H1 (cell line): ENCODE data around the gene TCEANC2. TPM values are rescaled to one million over a fixed set of nuclear protein-coding genes. Genes with fewer than 3 reads are reported as not detected.

Experiments
- CTCF ChIA-PET: fragments of 300-600 bp; sonication (Branson Sonifier 250); formaldehyde crosslinking; loops from one replicate; lab custom pipeline; 2021; ENCODE audit not compliant: partially characterized antibody; lab: Charles Lee
- POLR2A ChIA-PET: fragments of 300-600 bp; sonication (Branson Sonifier 250); formaldehyde crosslinking; loops from one replicate; lab custom pipeline; 2021; ENCODE audit warnings: inconsistent platforms; ENCODE audit not compliant: partially characterized antibody; lab: Charles Lee
- DNase-seq, 2 experiments: peaks; one replicate each; pipeline versions ENCODE4 v3.0.0 to v3.0.0-alpha.2; 2010 to 2022; ENCODE audit warnings: low spot score in 2 of 2, low read depth in 1 of 2, mixed read lengths in 1 of 2
- FAIRE-seq: peaks from 2 replicates; lab custom pipeline; 2011; peaks lifted over from hg19 to GRCh38; lab: Jason Lieb, UNC
- H2AFZ ChIP-seq: 2 replicates; pipeline ENCODE4 v1.8.1; 2012; ENCODE audit warnings: low read length, inconsistent platforms
- H2AK5ac ChIP-seq: 2 replicates; pipeline ENCODE4 v1.6.1; 2013; ENCODE audit warnings: low read depth, low read length
- H2BK120ac ChIP-seq: replicated peaks from 2 replicates; pipeline ENCODE3; 2013; ENCODE audit warnings: low read depth, low read length, inconsistent platforms
- H2BK12ac ChIP-seq: 2 replicates; pipeline ENCODE4 v1.6.1; 2013; ENCODE audit warnings: low read depth, low read length
- H2BK15ac ChIP-seq: 2 replicates; pipeline ENCODE4 v1.6.1; 2013; ENCODE audit warnings: low read length
- H2BK20ac ChIP-seq: 2 replicates; pipeline ENCODE4 v1.6.1; 2013; ENCODE audit warnings: low read length
- H2BK5ac ChIP-seq: 2 replicates; pipeline ENCODE4 v1.6.1; 2013; ENCODE audit warnings: low read depth, low read length
- H3K14ac ChIP-seq: 2 replicates; pipeline ENCODE4 v1.6.1; 2013; ENCODE audit warnings: inconsistent platforms; ENCODE audit not compliant: insufficient read length
- H3K18ac ChIP-seq: 2 replicates; pipeline ENCODE4 v1.6.1; 2013; ENCODE audit warnings: low read length; ENCODE audit errors: extremely low read depth
- H3K23ac ChIP-seq: 2 replicates; pipeline ENCODE4 v1.6.1; 2013; ENCODE audit warnings: inconsistent platforms; ENCODE audit not compliant: insufficient read length
- H3K23me2 ChIP-seq: 2 replicates; pipeline ENCODE4 v1.6.1; 2013; ENCODE audit warnings: low read depth, low read length
- H3K27ac ChIP-seq: 2 replicates; pipeline ENCODE4 v1.6.1; 2011; ENCODE audit warnings: low read depth, low read length, inconsistent platforms
- H3K27me3 ChIP-seq, 4 experiments: replicated peaks in 1 of 4; 1 replicate in 1 of 4; 2 replicates in 3 of 4; pipeline versions ENCODE4 v1.6.1 to v1.8.1; 2011 to 2013; ENCODE audit warnings: low read length in 3 of 4, mild to moderate bottlenecking in 3 of 4, inconsistent platforms in 2 of 4, mixed read lengths in 2 of 4, moderate library complexity in 1 of 4; ENCODE audit not compliant: control insufficient read depth in 3 of 4, insufficient read depth in 3 of 4; ENCODE audit errors: extremely low read depth in 1 of 4
- H3K36me3 ChIP-seq, 4 experiments: 2 replicates each; pipeline versions ENCODE4 v1.6.1 to v1.8.1; 2011 to 2013; ENCODE audit warnings: mild to moderate bottlenecking in 4 of 4, low read length in 3 of 4, moderate library complexity in 2 of 4, control low read depth in 1 of 4, inconsistent platforms in 1 of 4; ENCODE audit not compliant: insufficient read depth in 4 of 4, control insufficient read depth in 2 of 4
- H3K4ac ChIP-seq: replicated peaks from 2 replicates; pipeline ENCODE3; 2013; ENCODE audit warnings: low read length, low read depth, mixed read lengths, inconsistent platforms; ENCODE audit not compliant: insufficient read length
- H3K4me1 ChIP-seq, 4 experiments: replicated peaks in 1 of 4; 1 replicate in 1 of 4; 2 replicates in 3 of 4; pipeline versions ENCODE4 v1.6.1 to v1.8.1; 2011 to 2013; ENCODE audit warnings: low read length in 3 of 4, inconsistent platforms in 2 of 4, mixed read lengths in 1 of 4; ENCODE audit not compliant: insufficient read depth in 4 of 4, control insufficient read depth in 3 of 4
- H3K4me2 ChIP-seq, 2 experiments: 2 replicates each; pipeline versions ENCODE4 v1.6.1 to v1.8.1; 2011 to 2013; ENCODE audit warnings: low read depth in 2 of 2, low read length in 2 of 2, control low read depth in 1 of 2, inconsistent platforms in 1 of 2, mild to moderate bottlenecking in 1 of 2; ENCODE audit not compliant: insufficient read depth in 1 of 2
- H3K4me3 ChIP-seq, 4 experiments: fragments of 200-600, 300-600 bp in 1 of 4; sonication (generic), shearing (Covaris generic), sonication (Bioruptor Twin) in 1 of 4; 2 replicates each; pipeline versions ENCODE4 v1.5.1 to v1.8.1; 2011 to 2016; ENCODE audit warnings: low read length in 4 of 4, low read depth in 3 of 4, control low read depth in 2 of 4, inconsistent platforms in 2 of 4, mild to moderate bottlenecking in 2 of 4, mixed read lengths in 1 of 4, moderate library complexity in 1 of 4; ENCODE audit not compliant: insufficient read depth in 2 of 4; ENCODE audit errors: extremely low read depth in 1 of 4
- H3K56ac ChIP-seq: replicated peaks from 2 replicates; pipeline ENCODE3; 2013; ENCODE audit warnings: low read depth, mild to moderate bottlenecking, mixed read lengths, low read length, inconsistent platforms; ENCODE audit not compliant: insufficient read length
- H3K79me1 ChIP-seq: 2 replicates; pipeline ENCODE4 v1.6.1; 2013; ENCODE audit warnings: low read depth, low read length, control low read depth
- H3K79me2 ChIP-seq, 2 experiments: 2 replicates each; pipeline versions ENCODE4 v1.6.1 to v1.8.1; 2012 to 2013; ENCODE audit warnings: low read length in 2 of 2, mild to moderate bottlenecking in 2 of 2, inconsistent platforms in 1 of 2; ENCODE audit not compliant: insufficient read depth in 2 of 2, control insufficient read depth in 1 of 2
- H3K9ac ChIP-seq, 4 experiments: replicated peaks in 1 of 4; 1 replicate in 1 of 4; 2 replicates in 3 of 4; pipeline versions ENCODE4 v1.6.1 to v1.8.1; 2011 to 2013; ENCODE audit warnings: low read depth in 3 of 4, low read length in 3 of 4, control low read depth in 2 of 4, mild to moderate bottlenecking in 2 of 4, moderate library complexity in 2 of 4, inconsistent platforms in 1 of 4; ENCODE audit errors: extremely low read depth in 1 of 4
- H3K9me3 ChIP-seq, 2 experiments: 2 replicates each; pipeline versions ENCODE4 v1.6.1 to v1.8.1; 2012 to 2013; ENCODE audit warnings: mild to moderate bottlenecking in 2 of 2, moderate library complexity in 2 of 2, control low read depth in 1 of 2, inconsistent platforms in 1 of 2, low read depth in 1 of 2, low read length in 1 of 2, mixed read lengths in 1 of 2; ENCODE audit not compliant: insufficient read depth in 2 of 2
- H4K20me1 ChIP-seq, 2 experiments: replicated peaks in 1 of 2; 2 replicates each; pipeline versions ENCODE3 to v1.8.1; 2011 to 2013; ENCODE audit warnings: inconsistent platforms in 2 of 2, low read length in 2 of 2, mild to moderate bottlenecking in 1 of 2; ENCODE audit not compliant: insufficient read depth in 2 of 2, control insufficient read depth in 1 of 2
- H4K5ac ChIP-seq: 2 replicates; pipeline ENCODE4 v1.6.1; 2013; ENCODE audit warnings: low read length, low read depth, mixed read lengths, inconsistent platforms; ENCODE audit not compliant: insufficient read length
- H4K8ac ChIP-seq: 2 replicates; pipeline ENCODE4 v1.8.0; 2013; ENCODE audit warnings: mild to moderate bottlenecking, moderate library complexity, low read length, inconsistent platforms; ENCODE audit not compliant: insufficient read depth; ENCODE audit errors: extremely low read depth
- H4K91ac ChIP-seq: replicated peaks from 2 replicates; pipeline ENCODE3; 2013; ENCODE audit warnings: low read length, mixed read lengths, inconsistent platforms; ENCODE audit not compliant: insufficient read length
- ATF2 ChIP-seq: IDR thresholded peaks from 2 replicates; pipeline ENCODE4 v1.6.1; 2012; ENCODE audit warnings: low read length, inconsistent platforms
- BACH1 ChIP-seq: IDR thresholded peaks from 2 replicates; pipeline ENCODE4 v1.6.1; 2012; ENCODE audit warnings: low read length, improper control_type of control experiment
- GABPA ChIP-seq: IDR thresholded peaks from 2 replicates; pipeline ENCODE4 v1.6.1; 2011; ENCODE audit warnings: mild to moderate bottlenecking, low read length, moderate library complexity, borderline replicate concordance; ENCODE audit not compliant: insufficient read depth
- GTF2F1 ChIP-seq: IDR thresholded peaks from 2 replicates; pipeline ENCODE4 v1.6.1; 2012; ENCODE audit warnings: low read depth, low read length, improper control_type of control experiment, borderline replicate concordance
- HDAC6 ChIP-seq: IDR thresholded peaks from one replicate; pipeline ENCODE4 v1.7.1; 2012; ENCODE audit warnings: low read depth, mild to moderate bottlenecking, inconsistent platforms, low read length, moderate library complexity
- MAFK ChIP-seq: IDR thresholded peaks from 2 replicates; pipeline ENCODE4 v1.6.1; 2012; ENCODE audit warnings: low read depth, mild to moderate bottlenecking, improper control_type of control experiment, low read length
- MAX ChIP-seq: IDR thresholded peaks from 2 replicates; pipeline ENCODE4 v1.6.1; 2012; ENCODE audit warnings: inconsistent platforms
- RAD21 ChIP-seq, 2 experiments: IDR thresholded peaks in 1 of 2; conservative IDR thresholded peaks in 1 of 2; 2 replicates each; pipeline ENCODE4 v1.6.1; 2011; ENCODE audit warnings: low read depth in 2 of 2, low read length in 2 of 2, improper control_type of control experiment in 1 of 2, inconsistent platforms in 1 of 2, mild to moderate bottlenecking in 1 of 2, moderate library complexity in 1 of 2
- USF2 ChIP-seq: IDR thresholded peaks from 2 replicates; pipeline ENCODE4 v1.6.1; 2011; ENCODE audit warnings: low read length, improper control_type of control experiment
- WGBS, 2 experiments: shearing (Covaris generic) in 1 of 2; methylation state at CpG; one replicate each; pipeline versions ENCODE4 v1.1.6 to v1.1.7; 2013 to 2015; ENCODE audit warnings: low lambda C conversion rate in 2 of 2, mixed read lengths in 2 of 2, inconsistent platforms in 1 of 2, low coverage in 1 of 2, missing lambda C conversion rate in 1 of 2; ENCODE audit not compliant: insufficient replicate concordance in 2 of 2, insufficient coverage in 1 of 2, insufficient read length in 1 of 2; ENCODE audit errors: extremely low coverage in 1 of 2, missing lambda C conversion rate in 1 of 2; 5-methylcytosine and 5-hydroxymethylcytosine counted together
- polyA plus RNA-seq, 7 experiments: library from polyadenylated mRNA; depleted of rRNA in 3 of 7; stranded (reverse) in 5 of 7; unstranded in 2 of 7; fragments of >200 nt in 5 of 7; fragments of 200-250 nt in 2 of 7; gene quantifications; 1 replicate in 5 of 7; 2 replicates in 1 of 7; 4 replicates in 1 of 7; pipeline versions ENCODE4 v1.2.1 to v1.2.3, GENCODE V29; 2011 to 2013; ENCODE audit warnings: missing spikeins in 2 of 7, mixed read lengths in 2 of 7
- total RNA-seq: library from RNA; stranded (reverse); fragmentation: NEBNext Ultra II Directional; extraction: Animal tissue kit (Norgen Biotek cat#: 25700); gene quantifications from 2 replicates; pipeline ENCODE4 v1.2.1, GENCODE V29; 2021

Gene TCEANC2
- total and polyA plus RNA-seq, 2 of the 8 experiments (the other 6 are each of a cell fraction or from before 2014, with no cell fraction given), result 4.2 to 8.2 TPM

DNA sequence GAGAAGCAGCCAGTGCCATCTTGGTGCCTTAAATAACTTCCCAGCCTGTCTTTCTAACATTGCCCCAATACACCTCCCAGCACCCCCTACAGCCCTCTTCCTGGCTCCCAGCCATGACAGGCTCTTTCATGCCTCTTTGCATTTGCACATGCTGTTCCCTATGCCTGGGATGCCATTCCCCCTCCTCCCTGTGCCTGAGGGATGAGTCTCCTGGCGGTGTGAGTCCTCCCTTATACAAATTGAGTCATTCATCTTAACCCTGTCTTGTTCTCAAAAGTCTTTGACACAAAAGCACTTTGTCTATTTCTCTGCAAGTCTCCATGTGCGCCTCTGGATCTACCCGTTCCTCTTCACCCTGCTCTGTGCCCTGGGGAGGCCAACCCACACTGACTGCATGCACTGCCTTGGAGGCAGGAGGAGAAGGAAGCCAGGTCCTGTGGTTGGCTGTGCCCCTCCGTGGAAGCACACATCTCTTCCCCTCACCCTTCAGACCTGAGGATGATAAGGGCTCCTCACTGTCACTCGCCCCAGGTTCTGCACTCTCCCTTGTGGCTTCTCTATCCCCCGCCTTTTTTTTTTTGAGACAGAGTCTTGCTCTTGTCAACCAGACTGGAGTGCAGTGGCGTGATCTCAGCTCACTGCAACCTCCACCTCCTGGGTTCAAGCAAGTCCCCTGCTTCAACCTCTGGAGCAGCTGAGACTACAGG lies 74.3 kb downstream of the TCEANC2 start:
- no peak overlapping the region for H3K18ac ChIP-seq
- no peaks in the 10 kb centered on the region for H4K20me1 ChIP-seq
- no peak overlapping the region; the same call in 1 of the 2 replicates for H2BK12ac ChIP-seq
- no peak overlapping the region for H2BK5ac ChIP-seq
- no peak overlapping the region for H3K56ac ChIP-seq
- H3K79me2 ChIP-seq, result no peaks in the 10 kb centered on the region
- no peaks in the 10 kb centered on the region for H3K23me2 ChIP-seq
- WGBS, 2 experiments, result 76% methylated on average over 7 of the region's 7 CpGs; no CpG with 5 or more reads in 1 of the 2 experiments
- H4K8ac ChIP-seq, result no peak overlapping the region
- H4K5ac ChIP-seq, result no peak overlapping the region
- H3K4me2 ChIP-seq, result no peak overlapping the region
- DNase-seq (no peak), FAIRE-seq (no peak)
- H2BK15ac ChIP-seq, result no peak overlapping the region
- no peaks in the 10 kb centered on the region for H3K79me1 ChIP-seq
- H3K9ac ChIP-seq, result no peak overlapping the region
- no peak overlapping the region for H4K91ac ChIP-seq
- ChIA-PET CTCF (interaction anchor here (0.7 to 9.7 kb wide), 4 partner anchors 10 to 54 kb away, joined by 3 to 110 read pairs (median 8); no protein-coding TSS in a partner anchor), POLR2A (no interaction called here)
- H3K4ac ChIP-seq, result no peak overlapping the region
- H3K27me3 ChIP-seq, result 0 out of 7 replicates have a peak, but pooled peaks cover 0 to under 1% (median 0%) of the 10 kb centered on the region in 4 experiments
- H3K14ac ChIP-seq, result no peak overlapping the region
- H3K4me1 ChIP-seq, result peaks cover 4 to 9% (median 8%) of the 10 kb centered on the region in 4 experiments; a peak in 5 of 7 replicates
- no peak overlapping the region for H2AFZ ChIP-seq
- no peak overlapping the region for H2BK120ac ChIP-seq
- H3K36me3 ChIP-seq, result no peaks in the 10 kb centered on the region
- H3K27ac ChIP-seq, result no peak overlapping the region
- no peaks in the 10 kb centered on the region for H3K9me3 ChIP-seq
- H3K23ac ChIP-seq, result no peak overlapping the region
- no peak overlapping the region for H2AK5ac ChIP-seq
- H3K4me3 ChIP-seq, result no peak overlapping the region
- H2BK20ac ChIP-seq, result no peak overlapping the region
- no peak for TF ChIP-seq GTF2F1
- no peak for TF ChIP-seq BACH1
- TF ChIP-seq ATF2, result no peak
- no peak for TF ChIP-seq MAX
- TF ChIP-seq GABPA, result no peak
- TF ChIP-seq USF2, result no peak
- TF ChIP-seq RAD21 (IDR thresholded peaks at IDR 0.05 in 1 of 2, conservative IDR thresholded peaks at IDR 0.05 in 1 of 2; ENCODE audit: low read depth in 2 of 2, low read length in 2 of 2), result no peak
- TF ChIP-seq HDAC6, result no peak
- TF ChIP-seq MAFK, result no peak
